ENCODE results near the gene OR7D4. TPM values are rescaled to one million over a fixed set of nuclear protein-coding genes. Genes with fewer than 3 reads are reported as not detected.

OR7D4 gene
- total RNA-seq, 2 experiments from 2014 or later: not detected

Other genes starting within 250 kb of the OR7D4 start
- under 1 TPM; under 0.01 to 0.03 TPM for gene MUC16, start 209.2 kb downstream of the OR7D4 start, total RNA-seq
- not detected for gene OR1M1, start 132.5 kb downstream of the OR7D4 start, total RNA-seq
- not detected for gene OR7G2, start 112.1 kb downstream of the OR7D4 start, total RNA-seq
- not detected for gene OR7G1, start 103.8 kb downstream of the OR7D4 start, total RNA-seq
- not detected for gene OR7G3, start 92.6 kb downstream of the OR7D4 start, total RNA-seq
- 10 to 100 TPM; 30.8 to 33.2 TPM for gene ZNF317, start 79.2 kb downstream of the OR7D4 start, total RNA-seq
- gene OR7D2, start 40.6 kb downstream of the OR7D4 start, total RNA-seq: under 1 TPM; 0.08 TPM
- not detected for gene OR7E24, start 31.3 kb upstream of the OR7D4 start, total RNA-seq
- gene ZNF699, start 90.2 kb upstream of the OR7D4 start, total RNA-seq: 10 to 100 TPM; 10.7 to 11.7 TPM
- 10 to 100 TPM; 15.6 to 18.5 TPM for gene ZNF559, start 104.6 kb upstream of the OR7D4 start, total RNA-seq
- under 1 TPM; 0.50 to 0.60 TPM for gene ZNF177, start 143.4 kb upstream of the OR7D4 start, total RNA-seq
- 10 to 100 TPM; 31.3 to 32.1 TPM for gene ZNF266, start 216.0 kb upstream of the OR7D4 start, total RNA-seq

Measured in activated CD4-positive, alpha-beta memory T cell treated with anti-CD3 and anti-CD28 coated beads, Interleukin-2, amount 10 ng/mL, durations not matched to agents 7 days and 5 days (primary cell).